ENCODE results near the gene TUB. TPM values are rescaled to one million over a fixed set of nuclear protein-coding genes. Genes with fewer than 3 reads are reported as not detected.
A peak's percentile ranks its signal among the peaks of the same experiment; 100 is the strongest.

Gene TUB
- total and polyA plus RNA-seq, 2 of the 8 experiments (the other 6 are each of a cell fraction or from before 2014, with no cell fraction given), result 15.3 to 31.3 TPM

DNA sequence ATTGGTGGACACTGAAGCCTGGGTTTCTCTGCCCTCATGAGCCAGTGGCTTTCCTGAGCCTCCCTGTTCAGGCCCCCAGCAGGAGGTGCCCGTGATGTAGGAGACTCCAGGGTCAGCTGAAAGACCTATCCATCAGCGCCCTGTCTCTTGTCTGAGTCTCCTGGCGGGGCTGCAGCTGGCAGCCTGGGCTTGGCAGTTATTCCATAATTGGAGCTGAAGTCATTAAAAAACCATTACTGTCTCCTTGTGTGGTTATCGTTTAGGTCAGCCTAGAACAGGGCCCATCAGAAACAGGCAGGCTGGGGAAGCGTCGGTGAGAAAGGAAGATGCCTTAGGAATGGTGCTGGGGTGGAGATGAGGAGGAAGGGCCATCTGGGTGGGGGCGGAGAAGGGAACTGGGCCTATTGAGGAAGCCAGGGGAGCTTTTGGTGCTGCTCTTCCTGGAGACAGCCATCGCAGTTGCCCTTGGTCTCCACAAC is 5.0 kb downstream of the TUB start:
- no peak for FAIRE-seq
- Histone ChIP-seq H3K79me2 (ENCODE audit: control insufficient read depth in 1 of 2, insufficient read depth in 2 of 2, low read length in 2 of 2) (peaks cover 0 to 27% of the 10 kb centered on the region in 2 experiments; a peak in 2 of 4 replicates), H4K5ac (ENCODE audit: insufficient read length, low read depth, low read length) (no peak overlapping the region), H3K4me3 (ENCODE audit: extremely low read depth in 1 of 4, insufficient read depth in 2 of 4, low read depth in 3 of 4, low read length in 4 of 4) (no peak overlapping the region), H3K27me3 (replicated peaks in 1 of 4; ENCODE audit: control insufficient read depth in 3 of 4, extremely low read depth in 1 of 4, insufficient read depth in 3 of 4, low read length in 3 of 4) (peaks cover 0 to 9% (median 4%) of the 10 kb centered on the region in 4 experiments; a peak in 5 of 7 replicates), H4K8ac (ENCODE audit: extremely low read depth, insufficient read depth, low read length) (0 out of 2 replicates have a peak overlapping the region, but pooled peaks have one; percentile 7), H2BK15ac (ENCODE audit: low read length) (no peak overlapping the region), H3K36me3 (ENCODE audit: control insufficient read depth in 2 of 4, insufficient read depth in 4 of 4, low read length in 3 of 4) (no peaks in the 10 kb centered on the region), H3K4me2 (ENCODE audit: insufficient read depth in 1 of 2, low read depth in 2 of 2, low read length in 2 of 2) (no peak overlapping the region), H2AK5ac (ENCODE audit: low read depth, low read length) (peak overlapping the region; percentile 32; the same call in 1 of the 2 replicates), H2BK20ac (ENCODE audit: low read length) (no peak overlapping the region), H3K56ac (replicated peaks; ENCODE audit: insufficient read length, low read depth, low read length) (no peak overlapping the region), H3K23ac (ENCODE audit: insufficient read length) (no peak overlapping the region), H3K9ac (replicated peaks in 1 of 4; ENCODE audit: extremely low read depth in 1 of 4, low read depth in 3 of 4, low read length in 3 of 4) (no peak overlapping the region), H3K18ac (ENCODE audit: extremely low read depth, low read length) (no peak overlapping the region), H3K4ac (replicated peaks; ENCODE audit: insufficient read length, low read depth, low read length) (no peak overlapping the region), H3K27ac (ENCODE audit: low read depth, low read length) (no peak overlapping the region), H3K4me1 (replicated peaks in 1 of 4; ENCODE audit: control insufficient read depth in 3 of 4, insufficient read depth in 4 of 4, low read length in 3 of 4) (peaks cover 14 to 51% (median 33%) of the 10 kb centered on the region in 4 experiments), H2BK120ac (replicated peaks; ENCODE audit: low read depth, low read length) (no peak overlapping the region), H2AFZ (ENCODE audit: low read length) (no peak overlapping the region), H3K14ac (ENCODE audit: insufficient read length) (no peak overlapping the region), H4K91ac (replicated peaks; ENCODE audit: insufficient read length, low read length) (no peak overlapping the region), H4K20me1 (replicated peaks in 1 of 2; ENCODE audit: control insufficient read depth in 1 of 2, insufficient read depth in 2 of 2, low read length in 2 of 2) (peaks cover 4 to 39% of the 10 kb centered on the region in 2 experiments), H3K79me1 (ENCODE audit: low read depth, low read length) (peaks cover 26% of the 10 kb centered on the region), H3K23me2 (ENCODE audit: low read depth, low read length) (peaks cover 7% of the 10 kb centered on the region; the same call in 1 of the 2 replicates), H2BK5ac (ENCODE audit: low read depth, low read length) (peak overlapping the region; percentile 28; the same call in 1 of the 2 replicates), H3K9me3 (ENCODE audit: insufficient read depth in 2 of 2, low read depth in 1 of 2, low read length in 1 of 2) (no peaks in the 10 kb centered on the region), H2BK12ac (ENCODE audit: low read depth, low read length) (no peak overlapping the region)
- 86% methylated on average over 8 of the region's 8 CpGs; no CpG with 5 or more reads in 1 of the 2 experiments for WGBS, 2 experiments (ENCODE audit: extremely low coverage in 1 of 2, insufficient coverage in 1 of 2, insufficient read length in 1 of 2, insufficient replicate concordance in 2 of 2, low coverage in 1 of 2, low lambda C conversion rate in 2 of 2, missing lambda C conversion rate in 1 of 2)
- ChIA-PET POLR2A (ENCODE audit: partially characterized antibody) (interaction anchor here (0.8 to 0.9 kb wide), 3 partner anchors 19 to 88 kb away, joined by 3 read pairs; no protein-coding TSS in a partner anchor), CTCF (ENCODE audit: partially characterized antibody) (interaction anchor here (1.5 to 30.2 kb wide), 10 partner anchors 8 to 81 kb away, joined by 7 to 1283 read pairs (median 102); no protein-coding TSS in a partner anchor)
- no peak for DNase-seq (ENCODE audit: low read depth in 1 of 2, low spot score in 2 of 2)
- TF ChIP-seq KDM4A (IDR thresholded peaks at IDR 0.05; ENCODE audit: low read depth, low read length, severe bottlenecking), result no peak
- TF ChIP-seq BCL11A (IDR thresholded peaks at IDR 0.05; ENCODE audit: low read depth in 2 of 2, low read length in 2 of 2), result no peak
- TF ChIP-seq SP4 (IDR thresholded peaks at IDR 0.05; ENCODE audit: low read length), result no peak
- TF ChIP-seq, protein P1, sequence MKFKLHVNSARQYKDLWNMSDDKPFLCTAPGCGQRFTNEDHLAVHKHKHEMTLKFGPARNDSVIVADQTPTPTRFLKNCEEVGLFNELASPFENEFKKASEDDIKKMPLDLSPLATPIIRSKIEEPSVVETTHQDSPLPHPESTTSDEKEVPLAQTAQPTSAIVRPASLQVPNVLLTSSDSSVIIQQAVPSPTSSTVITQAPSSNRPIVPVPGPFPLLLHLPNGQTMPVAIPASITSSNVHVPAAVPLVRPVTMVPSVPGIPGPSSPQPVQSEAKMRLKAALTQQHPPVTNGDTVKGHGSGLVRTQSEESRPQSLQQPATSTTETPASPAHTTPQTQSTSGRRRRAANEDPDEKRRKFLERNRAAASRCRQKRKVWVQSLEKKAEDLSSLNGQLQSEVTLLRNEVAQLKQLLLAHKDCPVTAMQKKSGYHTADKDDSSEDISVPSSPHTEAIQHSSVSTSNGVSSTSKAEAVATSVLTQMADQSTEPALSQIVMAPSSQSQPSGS (IDR thresholded peaks at IDR 0.05; ENCODE audit: low read length), result no peak
- no peak for TF ChIP-seq POLR2A (IDR thresholded peaks at IDR 0.05; ENCODE audit: control extremely low read depth in 1 of 2, low read depth in 2 of 2, low read length in 2 of 2)
- TF ChIP-seq, protein P2, sequence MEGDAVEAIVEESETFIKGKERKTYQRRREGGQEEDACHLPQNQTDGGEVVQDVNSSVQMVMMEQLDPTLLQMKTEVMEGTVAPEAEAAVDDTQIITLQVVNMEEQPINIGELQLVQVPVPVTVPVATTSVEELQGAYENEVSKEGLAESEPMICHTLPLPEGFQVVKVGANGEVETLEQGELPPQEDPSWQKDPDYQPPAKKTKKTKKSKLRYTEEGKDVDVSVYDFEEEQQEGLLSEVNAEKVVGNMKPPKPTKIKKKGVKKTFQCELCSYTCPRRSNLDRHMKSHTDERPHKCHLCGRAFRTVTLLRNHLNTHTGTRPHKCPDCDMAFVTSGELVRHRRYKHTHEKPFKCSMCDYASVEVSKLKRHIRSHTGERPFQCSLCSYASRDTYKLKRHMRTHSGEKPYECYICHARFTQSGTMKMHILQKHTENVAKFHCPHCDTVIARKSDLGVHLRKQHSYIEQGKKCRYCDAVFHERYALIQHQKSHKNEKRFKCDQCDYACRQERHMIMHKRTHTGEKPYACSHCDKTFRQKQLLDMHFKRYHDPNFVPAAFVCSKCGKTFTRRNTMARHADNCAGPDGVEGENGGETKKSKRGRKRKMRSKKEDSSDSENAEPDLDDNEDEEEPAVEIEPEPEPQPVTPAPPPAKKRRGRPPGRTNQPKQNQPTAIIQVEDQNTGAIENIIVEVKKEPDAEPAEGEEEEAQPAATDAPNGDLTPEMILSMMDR (IDR thresholded peaks at IDR 0.05; ENCODE audit: control extremely low read depth in 1 of 3, insufficient read depth in 1 of 3, low read depth in 1 of 3, low read length in 3 of 3), result no peak
